Liver (tissue), 9 donors: ENCODE measurements around the gene TASOR2. TPM values are rescaled to one million over a fixed set of nuclear protein-coding genes. Genes with fewer than 3 reads are reported as not detected.
A peak's percentile ranks its signal among the peaks of the same experiment; 100 is the strongest.

ENCODE experiments used
- DNase-seq: peaks from one replicate; pipeline ENCODE4 v3.0.0-alpha.2; 2017; ENCODE audit warnings: low spot score
- H3K27ac ChIP-seq, 2 donors: one replicate each; pipeline ENCODE4 v1.7.0; 2013; ENCODE audit warnings: inconsistent platforms in 2 of 2, low read length in 2 of 2, control low read depth in 1 of 2, low read depth in 1 of 2, mild to moderate bottlenecking in 1 of 2
- H3K27me3 ChIP-seq, 4 donors: one replicate each; pipeline versions ENCODE4 v1.6.1 to v1.7.0; 2013; ENCODE audit warnings: low read length in 3 of 4, inconsistent platforms in 1 of 4, mild to moderate bottlenecking in 1 of 4, moderate library complexity in 1 of 4; ENCODE audit not compliant: control insufficient read depth in 4 of 4, insufficient read depth in 4 of 4
- H3K36me3 ChIP-seq, 4 donors: one replicate each; pipeline versions ENCODE4 v1.6.1 to v1.7.0; 2013; ENCODE audit warnings: low read length in 3 of 4, mild to moderate bottlenecking in 3 of 4, low read depth in 1 of 4, moderate library complexity in 1 of 4; ENCODE audit not compliant: control insufficient read depth in 4 of 4, insufficient read depth in 3 of 4
- H3K4me1 ChIP-seq, 4 donors: one replicate each; pipeline versions ENCODE4 v1.6.1 to v1.7.0; 2013; ENCODE audit warnings: low read length in 3 of 4, mild to moderate bottlenecking in 3 of 4, moderate library complexity in 1 of 4; ENCODE audit not compliant: control insufficient read depth in 4 of 4, insufficient read depth in 4 of 4
- H3K4me3 ChIP-seq, 3 donors: one replicate each; pipeline versions ENCODE4 v1.6.1 to v1.7.0; 2013; ENCODE audit warnings: low read length in 3 of 3, control low read depth in 1 of 3, low read depth in 1 of 3, mild to moderate bottlenecking in 1 of 3
- H3K9ac ChIP-seq, 2 donors: one replicate each; pipeline ENCODE4 v1.7.0; 2013; ENCODE audit warnings: low read length in 2 of 2, mild to moderate bottlenecking in 2 of 2, moderate library complexity in 2 of 2, control low read depth in 1 of 2, low read depth in 1 of 2
- H3K9me3 ChIP-seq, 4 donors: one replicate each; pipeline versions ENCODE4 v1.6.1 to v1.7.0; 2013; ENCODE audit warnings: low read length in 3 of 4; ENCODE audit not compliant: control insufficient read depth in 4 of 4
- ATF3 ChIP-seq: IDR thresholded peaks from 2 replicates; pipeline ENCODE4 v1.6.1; 2016; ENCODE audit warnings: antibody characterized with exemption
- CTCF ChIP-seq: fragments of 150-350 bp; IDR thresholded peaks from 2 replicates; pipeline ENCODE4 v1.5.1; 2017; ENCODE audit warnings: improper control_type of control experiment, low read depth, low read length; ENCODE audit not compliant: missing input control
- EGR1 ChIP-seq, 2 donors: IDR thresholded peaks; 2 replicates each; pipeline ENCODE4 v1.6.1; 2016 to 2018; ENCODE audit warnings: antibody characterized with exemption in 2 of 2, low read depth in 2 of 2
- FOXA1 ChIP-seq: IDR thresholded peaks from 2 replicates; pipeline ENCODE4 v1.6.1; 2016; ENCODE audit warnings: antibody characterized with exemption
- FOXA2 ChIP-seq: IDR thresholded peaks from 2 replicates; pipeline ENCODE4 v1.6.1; 2016; ENCODE audit warnings: antibody characterized with exemption
- GABPA ChIP-seq, 2 donors: IDR thresholded peaks in 1 of 2; conservative IDR thresholded peaks in 1 of 2; 2 replicates each; pipeline ENCODE4 v1.6.1; 2016; ENCODE audit warnings: antibody characterized with exemption in 2 of 2, mild to moderate bottlenecking in 1 of 2, moderate library complexity in 1 of 2
- HNF4A ChIP-seq, 2 donors: conservative IDR thresholded peaks; 2 replicates each; pipeline ENCODE4 v1.6.1; 2016; ENCODE audit warnings: antibody characterized with exemption in 2 of 2, mild to moderate bottlenecking in 2 of 2
- HNF4G ChIP-seq: IDR thresholded peaks from 2 replicates; pipeline ENCODE4 v1.6.1; 2016; ENCODE audit warnings: antibody characterized with exemption
- JUND ChIP-seq, 2 donors: IDR thresholded peaks; 2 replicates each; pipeline ENCODE4 v1.6.1; 2016; ENCODE audit warnings: antibody characterized with exemption in 2 of 2
- MAX ChIP-seq: IDR thresholded peaks from 2 replicates; pipeline ENCODE4 v1.6.1; 2016; ENCODE audit warnings: antibody characterized with exemption
- NR2F2 ChIP-seq: IDR thresholded peaks from 2 replicates; pipeline ENCODE4 v1.6.1; 2016; ENCODE audit warnings: antibody characterized with exemption
- RAD21 ChIP-seq, 2 donors: IDR thresholded peaks; 2 replicates each; pipeline ENCODE4 v1.6.1; 2016; ENCODE audit warnings: antibody characterized with exemption in 2 of 2, mild to moderate bottlenecking in 2 of 2
- RXRA ChIP-seq, 2 donors: IDR thresholded peaks; 2 replicates each; pipeline ENCODE4 v1.6.1; 2017 to 2018; ENCODE audit warnings: antibody characterized with exemption in 2 of 2, mild to moderate bottlenecking in 1 of 2
- SP1 ChIP-seq: IDR thresholded peaks from 2 replicates; pipeline ENCODE4 v1.6.1; 2018; ENCODE audit warnings: antibody characterized with exemption, mild to moderate bottlenecking
- TAF1 ChIP-seq: conservative IDR thresholded peaks from 2 replicates; pipeline ENCODE4 v1.6.1; 2016; ENCODE audit warnings: antibody characterized with exemption, mild to moderate bottlenecking
- YY1 ChIP-seq: IDR thresholded peaks from 2 replicates; pipeline ENCODE4 v1.6.1; 2016; ENCODE audit warnings: antibody characterized with exemption, mild to moderate bottlenecking
- ZBTB33 ChIP-seq: IDR thresholded peaks from 2 replicates; pipeline ENCODE4 v1.6.1; 2016; ENCODE audit warnings: antibody characterized with exemption
- WGBS: extraction: QIAGEN DNeasy Blood & Tissue Kit; methylation state at CpG from one replicate; pipeline ENCODE4 v1.1.7; 2013; 5-methylcytosine and 5-hydroxymethylcytosine counted together
- polyA plus RNA-seq, 2 donors: library from polyadenylated mRNA; stranded (reverse) in 1 of 2; unstranded in 1 of 2; fragments of 200-250 nt in 1 of 2; fragments of >200 nt in 1 of 2; fragmentation: Nextera tagmentation in 1 of 2; extraction: Ambion mirVana in 1 of 2; gene quantifications; one replicate each; pipeline versions ENCODE4 v1.2.1 to v1.2.3, GENCODE V29; 2013 to 2015
- total RNA-seq, 2 donors: library from RNA; depleted of rRNA; stranded (reverse); fragments of >200 nt; gene quantifications; one replicate each; pipeline ENCODE4 v1.2.3, GENCODE V29; 2014
- donor health status: healthy.
- donor health status: healthy.
- donor health status: healthy.
- donor health status: healthy.
- donor health status: healthy.

Gene TASOR2
- total and polyA plus RNA-seq, 4 donors: 7.6 to 40.3 (median 14.2) TPM

- no peak for DNase-seq
- no peaks in the 10 kb centered on the region for H3K36me3 ChIP-seq
- whole genome bisulfite sequencing: 41% methylated on average over 15 of the region's 15 CpGs
- peaks cover 0 to 27% (median 17%) of the 10 kb centered on the region in 4 donors for H3K4me1 ChIP-seq
- peak overlapping the region; percentile 30 to 93 (median 66) for H3K4me3 ChIP-seq
- H3K27ac ChIP-seq: no peak overlapping the region
- no peaks in the 10 kb centered on the region for H3K9me3 ChIP-seq
- TF ChIP-seq FOXA2 (no peak), YY1 (no peak), ATF3 (no peak), FOXA1 (no peak), JUND (IDR thresholded peaks at IDR 0.05) (no peak), RAD21 (IDR thresholded peaks at IDR 0.05) (no peak), SP1 (no peak), MAX (no peak), CTCF (no peak), HNF4A (conservative IDR thresholded peaks at IDR 0.05) (no peak), EGR1 (IDR thresholded peaks at IDR 0.05; ENCODE audit: low read depth in 2 of 2) (no peak), ZBTB33 (no peak), TAF1 (no peak), GABPA (IDR thresholded peaks at IDR 0.05 in 1 of 2, conservative IDR thresholded peaks at IDR 0.05 in 1 of 2) (no peak), RXRA (IDR thresholded peaks at IDR 0.05) (no peak)
- no peaks in the 10 kb centered on the region for H3K27me3 ChIP-seq
- H3K9ac ChIP-seq: no peak overlapping the region
Measured at GRCh38 chr10:5666841-5667630, 17.6 kb upstream of the TASOR2 start.

GRCh38 chr10:5668429-5668828 is 16.2 kb upstream of the TASOR2 start:
- no peak for DNase-seq
- 40% methylated on average over 4 of the region's 4 CpGs for WGBS
- no peaks in the 10 kb centered on the region for H3K36me3 ChIP-seq
- no peak overlapping the region for H3K27ac ChIP-seq
- H3K9ac ChIP-seq: no peak overlapping the region
- H3K9me3 ChIP-seq: peaks cover 0 to 3% (median 0%) of the 10 kb centered on the region in 4 donors
- H3K4me3 ChIP-seq: no peak overlapping the region
- H3K27me3 ChIP-seq: no peaks in the 10 kb centered on the region
- peaks cover 0 to 21% (median 15%) of the 10 kb centered on the region in 4 donors for H3K4me1 ChIP-seq
- TF ChIP-seq HNF4G: no peak
- no peak for TF ChIP-seq ATF3
- TF ChIP-seq RXRA (IDR thresholded peaks at IDR 0.05): peak in 1 of 2 donors; percentile 48
- no peak for TF ChIP-seq FOXA1
- no peak for TF ChIP-seq ZBTB33
- TF ChIP-seq MAX: peak; percentile 45
- TF ChIP-seq HNF4A (conservative IDR thresholded peaks at IDR 0.05): peak; percentile 70 to 79
- TF ChIP-seq EGR1 (IDR thresholded peaks at IDR 0.05; ENCODE audit: low read depth in 2 of 2): no peak
- no peak for TF ChIP-seq CTCF
- TF ChIP-seq RAD21 (IDR thresholded peaks at IDR 0.05): no peak
- TF ChIP-seq SP1: no peak
- no peak for TF ChIP-seq NR2F2
- peak; percentile 38 for TF ChIP-seq FOXA2
- TF ChIP-seq JUND (IDR thresholded peaks at IDR 0.05): peak; percentile 16 to 68
- TF ChIP-seq TAF1: no peak
- TF ChIP-seq YY1: no peak
